Endothelial cell of umbilical vein (primary cell): ENCODE results near the gene ARL6IP6. TPM values are rescaled to one million over a fixed set of nuclear protein-coding genes. Genes with fewer than 3 reads are reported as not detected.

Experiments used
- BruUV-seq: library from RNA; stranded (reverse); fragments of 400-500 nt; replicated peaks from 2 replicates; lab custom pipeline; 2021; lab: Mats Ljungman, UMichigan
- CTCF ChIA-PET: fragments of 300-600, 350-600 bp; sonication (Branson Sonifier 250); formaldehyde crosslinking; loops from one replicate; lab custom pipeline; 2021; ENCODE audit warnings: antibody characterized with exemption, inconsistent platforms; lab: Charles Lee
- POLR2A ChIA-PET: fragments of 300-600, 350-600 bp; sonication (Branson Sonifier 250); formaldehyde crosslinking; loops from one replicate; lab custom pipeline; 2021; ENCODE audit warnings: antibody characterized with exemption, inconsistent platforms; lab: Charles Lee
- DNase-seq: peaks from one replicate; pipeline ENCODE4 v3.0.0-alpha.2; 2011; ENCODE audit warnings: low read depth, low spot score
- FAIRE-seq: peaks from 2 replicates; lab custom pipeline; 2011; peaks lifted over from hg19 to GRCh38; lab: Jason Lieb, UNC
- H2AFZ ChIP-seq: 2 replicates; pipeline ENCODE4 v1.6.0; 2012; ENCODE audit warnings: low read depth, low read length, control low read depth, inconsistent platforms
- H3K27ac ChIP-seq: 2 replicates; pipeline ENCODE4 v1.5.1; 2011; ENCODE audit warnings: low read depth, mild to moderate bottlenecking, control low read depth, low read length, moderate library complexity; ENCODE audit not compliant: insufficient read depth
- H3K27me3 ChIP-seq, 2 experiments: 2 replicates each; pipeline versions ENCODE4 v1.6.0 to v1.6.1; 2011; ENCODE audit warnings: low read length in 2 of 2, mixed read lengths in 1 of 2; ENCODE audit not compliant: control insufficient read depth in 2 of 2, insufficient read depth in 2 of 2
- H3K36me3 ChIP-seq, 2 experiments: 2 replicates in 1 of 2; 3 replicates in 1 of 2; pipeline ENCODE4 v1.5.1; 2011; ENCODE audit warnings: low read length in 2 of 2, mild to moderate bottlenecking in 1 of 2, moderate library complexity in 1 of 2; ENCODE audit not compliant: control insufficient read depth in 2 of 2, insufficient read depth in 2 of 2; ENCODE audit errors: extremely low read depth in 1 of 2
- H3K4me1 ChIP-seq: 3 replicates; pipeline ENCODE4 v1.5.1; 2011; ENCODE audit warnings: mild to moderate bottlenecking, low read length; ENCODE audit not compliant: control insufficient read depth, insufficient read depth; ENCODE audit errors: extremely low read depth
- H3K4me2 ChIP-seq: 2 replicates; pipeline ENCODE4 v1.6.1; 2011; ENCODE audit warnings: low read length, control low read depth, mixed read lengths; ENCODE audit not compliant: insufficient read depth
- H3K4me3 ChIP-seq, 3 experiments: fragments of 200-600 bp in 1 of 3; sonication (generic), shearing (Covaris generic) in 1 of 3; replicated peaks in 1 of 3; 2 replicates each; pipeline ENCODE4 v1.5.1; 2011 to 2016; ENCODE audit warnings: control low read depth in 3 of 3, low read length in 3 of 3, mild to moderate bottlenecking in 2 of 3, inconsistent platforms in 1 of 3, low read depth in 1 of 3, moderate library complexity in 1 of 3; ENCODE audit not compliant: insufficient read depth in 1 of 3
- H3K79me2 ChIP-seq: 2 replicates; pipeline ENCODE4 v1.6.0; 2012; ENCODE audit warnings: low read length, inconsistent platforms; ENCODE audit not compliant: control insufficient read depth, insufficient read depth
- H3K9ac ChIP-seq: replicated peaks from 2 replicates; pipeline ENCODE3; 2011; ENCODE audit warnings: low read length, control low read depth; ENCODE audit not compliant: insufficient read depth; ENCODE audit errors: extremely low read depth
- H3K9me1 ChIP-seq: replicated peaks from 3 replicates; pipeline ENCODE4 v1.6.0; 2011; ENCODE audit warnings: mild to moderate bottlenecking, low read length; ENCODE audit not compliant: control insufficient read depth, insufficient read depth; ENCODE audit errors: extremely low read depth
- H3K9me3 ChIP-seq: replicated peaks from 2 replicates; pipeline ENCODE4 v1.5.1; 2012; ENCODE audit warnings: low read length, inconsistent platforms; ENCODE audit not compliant: control insufficient read depth, insufficient read depth
- H4K20me1 ChIP-seq: replicated peaks from 2 replicates; pipeline ENCODE3; 2011; ENCODE audit warnings: mild to moderate bottlenecking, low read length; ENCODE audit not compliant: control insufficient read depth, insufficient read depth; ENCODE audit errors: extremely low read depth
- EZH2 ChIP-seq: IDR thresholded peaks from 2 replicates; pipeline ENCODE4 v1.6.1; 2012; ENCODE audit warnings: borderline replicate concordance, low read depth, mild to moderate bottlenecking, moderate library complexity, low read length, inconsistent platforms; ENCODE audit not compliant: severe bottlenecking
- FOS ChIP-seq: IDR thresholded peaks from 2 replicates; pipeline ENCODE4 v1.6.1; 2011; ENCODE audit warnings: mild to moderate bottlenecking, low read length, moderate library complexity, borderline replicate concordance; ENCODE audit not compliant: insufficient read depth
- GATA2 ChIP-seq: IDR thresholded peaks from 2 replicates; pipeline ENCODE4 v1.7.0; 2011; ENCODE audit warnings: low read depth, mild to moderate bottlenecking, moderate library complexity, mixed read lengths, low read length; ENCODE audit not compliant: insufficient read length, insufficient read depth
- JUN ChIP-seq: IDR thresholded peaks from 2 replicates; pipeline ENCODE4 v1.6.1; 2011; ENCODE audit warnings: borderline replicate concordance, low read depth; ENCODE audit not compliant: insufficient read length, insufficient read depth
- MYC ChIP-seq: IDR thresholded peaks from one replicate; pipeline ENCODE4 v1.6.1; 2011; ENCODE audit warnings: mild to moderate bottlenecking, low read depth, low read length
- POLR2A ChIP-seq: IDR thresholded peaks from 2 replicates; pipeline ENCODE4 v1.6.1; 2012; ENCODE audit warnings: low read depth, mild to moderate bottlenecking, control low read depth, low read length
- POLR2AphosphoS5 ChIP-seq: IDR thresholded peaks from 2 replicates; pipeline ENCODE4 v1.6.1; 2012; ENCODE audit warnings: low read depth, mild to moderate bottlenecking, control low read depth, low read length, moderate library complexity; ENCODE audit not compliant: insufficient read depth
- dilution Hi-C: fragments of 300-500 bp; cut with MboI; formaldehyde crosslinking; loops from one replicate; pipeline ENCODE4 v1.15.0; 2019; ENCODE audit warnings: low sequenced_read_pairs; ENCODE audit not compliant: extremely low pct_ligation_motif_present
- intact Hi-C: fragments of 100-400 bp; cut with micrococcal nuclease; formaldehyde crosslinking; loops from one replicate; pipeline ENCODE4 v1.10.0; 2022
- polyA plus RNA-seq, 4 experiments: library from polyadenylated mRNA; depleted of rRNA in 3 of 4; stranded (reverse) in 3 of 4; unstranded in 1 of 4; fragments of >200 nt; gene quantifications; 2 replicates each; pipeline versions ENCODE4 v1.2.1 to v1.2.3, GENCODE V29; 2011 to 2012; ENCODE audit warnings: missing spikeins in 1 of 4
- total RNA-seq: library from RNA; stranded (reverse); gene quantifications from 2 replicates; pipeline ENCODE4 v1.2.3, GENCODE V29; 2021
- TF ChIP-seq, protein P1 (sequence below): IDR thresholded peaks from 2 replicates; pipeline ENCODE4 v1.6.1; 2011; ENCODE audit not compliant: insufficient read depth, insufficient read length
- TF ChIP-seq, protein P2 (sequence below), 2 donors: IDR thresholded peaks; 1 replicate in 1 of 2; 2 replicates in 1 of 2; pipeline ENCODE4 v1.5.1; 2011; ENCODE audit warnings: low read length in 2 of 2, mild to moderate bottlenecking in 2 of 2, moderate library complexity in 2 of 2, control low read depth in 1 of 2, inconsistent platforms in 1 of 2, low read depth in 1 of 2; ENCODE audit not compliant: insufficient read depth in 1 of 2; ENCODE audit errors: extremely low read depth in 1 of 2

The ARL6IP6 gene
- total and polyA plus RNA-seq, 2 donors (not counting 3 experiments of a cell fraction or from before 2014, with no cell fraction given): 36.5 to 57.8 TPM

DNA sequence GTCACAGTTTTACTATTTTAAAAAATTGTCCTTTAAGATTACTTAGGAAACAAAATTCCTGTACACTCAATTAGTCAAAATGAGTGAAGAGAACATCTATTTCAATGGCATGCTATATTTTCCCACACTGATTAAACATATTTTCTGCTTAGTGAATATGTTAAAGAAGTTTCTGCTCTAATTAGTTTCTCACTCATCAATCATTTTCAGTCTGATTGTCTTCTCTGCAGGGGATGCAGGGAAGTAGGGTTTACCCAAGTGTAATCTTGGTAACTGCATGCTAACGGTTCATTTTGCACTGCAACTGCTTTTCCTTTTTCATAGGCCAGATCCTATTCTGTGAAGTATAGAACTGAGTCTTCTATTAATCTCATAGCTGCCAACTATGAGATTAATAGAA lies 78.5 kb downstream of the ARL6IP6 start:
- FAIRE-seq (no peak), DNase-seq (no peak)
- H4K20me1 ChIP-seq: no peaks in the 10 kb centered on the region
- H3K9me3 ChIP-seq: no peaks in the 10 kb centered on the region
- H3K79me2 ChIP-seq: no peaks in the 10 kb centered on the region
- intact Hi-C loops: no loop called here
- no peak overlapping the region for H3K4me2 ChIP-seq
- CTCF ChIA-PET: no interaction called here
- H3K27ac ChIP-seq: no peak overlapping the region
- H3K4me3 ChIP-seq: no peak overlapping the region
- H3K9me1 ChIP-seq: no peaks in the 10 kb centered on the region
- POLR2A ChIA-PET: no interaction called here
- no TSS peak for BruUV-seq
- dilution Hi-C loops: no loop called here
- no peaks in the 10 kb centered on the region for H3K4me1 ChIP-seq
- H3K9ac ChIP-seq: no peak overlapping the region
- no peak overlapping the region for H2AFZ ChIP-seq
- H3K36me3 ChIP-seq: no peaks in the 10 kb centered on the region
- TF ChIP-seq MYC (no peak), POLR2AphosphoS5 (no peak), JUN (no peak), GATA2 (no peak), EZH2 (no peak), FOS (no peak), POLR2A (no peak)
- TF ChIP-seq, protein P1, sequence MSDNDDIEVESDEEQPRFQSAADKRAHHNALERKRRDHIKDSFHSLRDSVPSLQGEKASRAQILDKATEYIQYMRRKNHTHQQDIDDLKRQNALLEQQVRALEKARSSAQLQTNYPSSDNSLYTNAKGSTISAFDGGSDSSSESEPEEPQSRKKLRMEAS: no peak
- TF ChIP-seq, protein P2, sequence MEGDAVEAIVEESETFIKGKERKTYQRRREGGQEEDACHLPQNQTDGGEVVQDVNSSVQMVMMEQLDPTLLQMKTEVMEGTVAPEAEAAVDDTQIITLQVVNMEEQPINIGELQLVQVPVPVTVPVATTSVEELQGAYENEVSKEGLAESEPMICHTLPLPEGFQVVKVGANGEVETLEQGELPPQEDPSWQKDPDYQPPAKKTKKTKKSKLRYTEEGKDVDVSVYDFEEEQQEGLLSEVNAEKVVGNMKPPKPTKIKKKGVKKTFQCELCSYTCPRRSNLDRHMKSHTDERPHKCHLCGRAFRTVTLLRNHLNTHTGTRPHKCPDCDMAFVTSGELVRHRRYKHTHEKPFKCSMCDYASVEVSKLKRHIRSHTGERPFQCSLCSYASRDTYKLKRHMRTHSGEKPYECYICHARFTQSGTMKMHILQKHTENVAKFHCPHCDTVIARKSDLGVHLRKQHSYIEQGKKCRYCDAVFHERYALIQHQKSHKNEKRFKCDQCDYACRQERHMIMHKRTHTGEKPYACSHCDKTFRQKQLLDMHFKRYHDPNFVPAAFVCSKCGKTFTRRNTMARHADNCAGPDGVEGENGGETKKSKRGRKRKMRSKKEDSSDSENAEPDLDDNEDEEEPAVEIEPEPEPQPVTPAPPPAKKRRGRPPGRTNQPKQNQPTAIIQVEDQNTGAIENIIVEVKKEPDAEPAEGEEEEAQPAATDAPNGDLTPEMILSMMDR (IDR thresholded peaks at IDR 0.05; ENCODE audit: extremely low read depth in 1 of 2, insufficient read depth in 1 of 2, low read depth in 1 of 2, low read length in 2 of 2): no peak
- H3K27me3 ChIP-seq: no peaks in the 10 kb centered on the region
